ENCODE data around the gene VAV2.
"Not testable (repeated sequence)": the region's sequence is repeated elsewhere in the genome, so short reads cannot be mapped to it uniquely, and the experiment has no call there.

The VAV2 gene

DNA sequence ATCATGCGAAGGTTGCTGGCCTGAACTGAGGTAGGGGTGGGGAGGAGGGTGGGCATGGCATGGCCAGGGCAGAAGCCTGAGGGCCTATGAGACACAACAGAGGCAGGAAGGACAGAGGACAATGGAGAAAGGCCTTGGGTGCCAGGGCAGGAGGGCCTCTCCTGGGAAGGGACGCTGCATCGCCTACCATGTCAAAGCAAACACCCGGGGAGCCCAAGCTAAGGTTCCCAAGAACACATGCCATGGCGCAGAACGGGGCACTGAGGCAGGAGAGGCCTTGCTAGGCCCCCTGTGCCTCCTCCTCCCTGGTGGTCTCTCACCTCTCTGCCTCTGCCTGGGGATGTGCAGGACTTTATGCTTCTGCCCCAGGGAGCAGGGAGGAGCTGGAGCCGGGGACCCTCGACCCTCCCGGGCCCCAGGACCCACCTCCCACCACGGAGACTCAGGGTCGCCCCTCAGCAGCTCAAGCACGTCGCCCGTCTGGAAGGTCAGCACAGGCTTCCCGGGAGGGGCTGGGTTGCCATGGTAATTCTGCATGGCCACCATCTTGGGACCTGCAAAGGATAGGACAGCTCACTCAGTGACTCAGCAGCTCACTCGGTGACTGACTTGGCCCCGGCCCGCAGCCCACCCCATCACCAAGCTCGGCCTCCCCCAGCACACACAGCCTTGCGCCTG, 213.6 kb downstream of the VAV2 start:
- DNase-seq: no peak

DNA sequence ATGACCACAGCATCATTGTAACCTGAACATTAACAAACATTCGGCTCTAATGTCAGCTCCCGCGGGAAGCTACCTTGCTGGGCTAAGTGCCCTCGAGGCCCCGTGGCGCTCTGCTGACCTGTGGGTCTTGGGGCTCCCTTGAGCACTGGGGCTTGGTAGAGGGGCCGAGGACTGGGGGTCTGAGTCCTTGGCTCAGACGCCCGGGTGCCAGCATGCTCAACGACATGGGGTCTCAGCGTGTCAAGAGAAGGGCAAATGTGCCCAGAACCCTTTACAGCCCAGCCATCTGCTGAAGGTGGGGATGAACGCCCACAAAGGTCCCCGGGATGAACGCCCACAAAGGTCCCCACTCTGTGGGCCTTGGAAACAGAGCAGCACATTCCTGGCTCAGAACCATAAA, 214.3 kb downstream of the VAV2 start:
- DNase-seq: no peak

DNA sequence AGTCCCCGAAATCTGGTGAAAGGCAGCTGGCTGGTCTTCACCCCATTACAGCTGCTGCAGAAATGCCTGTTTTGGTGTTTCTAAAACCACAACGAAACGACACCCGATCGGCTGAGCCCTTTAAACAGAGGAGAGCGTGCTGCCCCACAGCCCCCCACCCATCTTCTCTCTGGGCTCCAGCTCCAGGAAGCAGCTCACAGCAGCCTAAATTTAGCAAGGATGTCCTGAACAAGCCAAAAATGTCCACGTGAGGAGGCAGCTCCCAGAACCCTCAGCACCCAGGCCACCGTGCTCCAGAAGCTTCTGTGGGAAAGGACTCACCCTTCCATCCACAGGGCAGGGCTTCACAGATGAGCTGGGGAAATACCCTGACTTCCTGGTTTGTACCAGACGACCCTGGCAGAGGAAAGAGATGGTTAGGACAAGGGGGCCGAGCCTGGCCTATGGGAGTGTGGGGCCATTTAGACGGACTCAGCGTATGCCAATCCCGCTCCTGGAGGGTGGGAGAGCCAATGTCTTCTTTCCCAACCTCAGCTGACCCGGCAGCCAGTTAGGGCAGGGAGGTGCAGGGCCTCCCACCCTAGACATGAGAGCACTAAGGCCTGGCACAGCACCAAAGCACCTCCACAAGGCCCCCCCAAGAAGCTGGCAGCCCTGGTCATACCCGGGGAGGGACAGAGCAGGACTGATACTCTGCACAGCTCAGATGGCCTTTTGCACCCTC, 214.9 kb downstream of the VAV2 start:
- DNase-seq: no peak

DNA sequence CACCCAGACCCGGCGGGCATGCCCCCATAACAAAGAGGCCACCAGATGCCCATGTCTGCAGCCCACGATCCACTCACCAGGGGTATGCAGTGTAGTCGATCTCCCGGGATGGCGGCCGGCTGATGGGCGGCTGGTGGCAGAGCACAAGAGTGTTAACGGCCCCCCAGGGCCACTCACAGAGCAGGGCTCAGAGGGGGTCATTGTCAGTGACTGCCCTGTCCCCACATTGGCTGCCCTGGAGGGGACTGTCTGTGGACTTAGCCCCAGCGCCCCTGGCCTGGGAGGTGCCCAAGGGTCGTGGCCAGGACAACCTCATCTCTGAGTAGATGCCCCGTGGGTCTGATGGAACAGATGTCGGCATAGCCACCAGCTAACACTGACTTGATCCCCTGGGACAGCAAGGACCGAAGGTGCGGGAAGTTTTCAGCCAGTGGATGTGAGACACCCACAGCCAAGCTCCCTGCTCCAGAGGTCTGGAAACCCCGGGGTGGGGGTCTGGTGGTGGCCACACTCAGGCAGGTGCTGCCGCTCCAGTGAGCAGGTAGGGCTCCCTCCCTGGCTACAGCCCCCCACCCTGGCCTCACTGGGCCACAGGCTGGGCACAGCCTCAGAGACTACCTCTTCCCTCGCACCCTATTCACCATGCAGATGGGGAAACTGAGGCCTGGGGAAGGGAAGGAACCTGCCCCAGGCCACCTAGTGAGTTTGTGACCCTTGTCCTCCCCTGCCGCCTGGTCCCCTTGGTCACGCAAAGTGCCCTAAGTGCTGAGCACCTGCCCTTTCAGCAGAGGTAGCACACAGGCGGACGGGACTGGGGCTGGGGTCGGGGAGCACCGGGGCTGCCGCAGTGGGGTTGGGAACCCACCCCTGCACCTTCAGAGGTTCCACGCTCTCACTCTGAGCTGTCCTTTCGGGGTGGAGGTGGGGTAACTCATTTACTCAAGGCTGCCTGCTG, 215.9 kb downstream of the VAV2 start:
- DNase-seq: no peak

DNA sequence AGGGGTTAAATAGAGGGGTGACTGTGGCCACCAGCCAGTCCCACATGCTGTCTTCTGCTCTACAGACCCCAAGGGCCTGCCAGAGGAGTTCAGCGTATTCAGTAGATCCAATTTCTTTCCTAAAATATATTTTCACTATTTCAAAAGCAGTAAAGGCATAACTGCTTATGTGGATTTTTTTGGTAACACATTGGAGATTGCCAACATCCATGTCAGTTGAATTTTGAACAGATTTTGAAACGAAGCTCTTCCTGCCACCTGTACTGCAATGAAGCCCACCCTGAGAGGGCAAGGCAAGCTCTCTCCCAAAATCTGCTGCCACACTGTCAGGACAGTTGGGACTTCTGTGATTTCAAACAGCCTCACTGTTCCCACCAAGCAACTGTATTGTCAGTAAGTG, 216.8 kb downstream of the VAV2 start:
- DNase-seq: no peak

DNA sequence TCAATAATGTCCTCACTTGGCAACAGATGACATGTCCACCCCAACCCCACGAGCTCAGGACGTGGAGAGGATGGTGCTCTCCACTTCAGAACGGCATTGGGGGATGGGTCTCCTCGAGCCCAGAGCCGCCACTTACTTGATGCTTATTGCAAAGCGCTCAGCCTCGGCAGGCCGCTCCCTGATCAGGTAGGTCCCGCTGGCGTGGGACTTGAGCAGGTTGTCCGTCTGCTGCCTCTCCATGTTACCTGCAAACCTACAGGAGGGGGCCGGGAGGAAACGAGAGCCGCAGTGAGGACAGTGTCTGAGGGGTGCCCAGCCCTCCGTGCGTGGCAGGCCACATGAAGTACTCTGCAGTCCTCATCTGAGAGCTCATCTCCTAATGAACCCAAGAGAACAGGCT, 217.3 kb downstream of the VAV2 start:
- no peak for DNase-seq

DNA sequence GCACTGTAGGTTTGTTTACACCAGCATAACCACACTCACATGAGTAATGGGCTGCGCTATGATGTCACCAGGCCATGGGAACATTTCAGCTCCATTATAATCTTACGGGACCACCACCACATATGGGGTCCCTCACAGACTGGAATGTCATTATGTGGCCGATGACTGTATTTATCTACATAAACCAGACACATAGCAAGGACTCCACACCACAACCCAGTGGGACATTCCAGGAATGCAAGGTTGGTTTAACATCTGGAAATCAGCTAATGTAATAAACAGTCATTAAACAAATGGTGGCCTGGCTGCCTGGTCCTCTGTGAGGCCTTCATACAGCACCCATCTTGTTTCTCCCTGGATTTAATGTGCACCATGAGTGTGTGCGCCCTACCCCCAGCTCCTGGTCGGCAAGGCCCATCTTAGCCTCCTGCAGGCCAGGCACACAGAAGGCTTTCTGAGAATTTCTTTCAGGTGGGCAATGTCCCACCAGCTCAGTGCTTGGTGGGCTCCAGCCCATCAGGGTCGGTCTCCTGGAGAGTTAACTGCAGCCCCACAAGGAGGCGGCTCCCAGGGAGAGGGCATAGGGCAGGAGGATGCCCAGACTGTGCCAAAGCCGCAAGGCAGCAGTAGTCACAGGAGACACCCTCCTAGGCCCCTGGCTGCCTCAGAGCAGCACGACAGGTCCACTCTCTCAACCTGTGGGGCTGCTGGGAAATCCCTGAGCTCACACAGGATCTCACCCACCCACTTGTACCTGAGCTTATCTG, 218.1 kb downstream of the VAV2 start:
- no peak for DNase-seq

DNA sequence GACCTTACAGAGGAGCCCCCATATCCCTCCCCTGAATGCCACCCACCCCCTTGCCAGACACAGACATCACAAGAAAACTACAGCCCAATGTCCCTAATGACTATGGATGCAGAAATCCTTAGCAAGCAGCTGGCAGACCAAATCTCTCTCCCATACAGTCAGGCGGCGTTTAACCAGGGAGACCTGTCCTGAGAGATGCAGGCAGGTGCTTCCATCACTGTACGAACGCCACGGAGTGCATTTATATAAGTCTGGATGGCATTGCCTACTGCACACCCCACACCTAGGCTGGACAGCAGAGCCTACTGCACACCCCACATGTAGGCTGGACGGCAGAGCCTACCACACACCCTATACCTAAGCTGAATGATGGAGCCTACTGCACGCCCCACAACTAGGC, 219.5 kb downstream of the VAV2 start:
- no peak for DNase-seq

DNA sequence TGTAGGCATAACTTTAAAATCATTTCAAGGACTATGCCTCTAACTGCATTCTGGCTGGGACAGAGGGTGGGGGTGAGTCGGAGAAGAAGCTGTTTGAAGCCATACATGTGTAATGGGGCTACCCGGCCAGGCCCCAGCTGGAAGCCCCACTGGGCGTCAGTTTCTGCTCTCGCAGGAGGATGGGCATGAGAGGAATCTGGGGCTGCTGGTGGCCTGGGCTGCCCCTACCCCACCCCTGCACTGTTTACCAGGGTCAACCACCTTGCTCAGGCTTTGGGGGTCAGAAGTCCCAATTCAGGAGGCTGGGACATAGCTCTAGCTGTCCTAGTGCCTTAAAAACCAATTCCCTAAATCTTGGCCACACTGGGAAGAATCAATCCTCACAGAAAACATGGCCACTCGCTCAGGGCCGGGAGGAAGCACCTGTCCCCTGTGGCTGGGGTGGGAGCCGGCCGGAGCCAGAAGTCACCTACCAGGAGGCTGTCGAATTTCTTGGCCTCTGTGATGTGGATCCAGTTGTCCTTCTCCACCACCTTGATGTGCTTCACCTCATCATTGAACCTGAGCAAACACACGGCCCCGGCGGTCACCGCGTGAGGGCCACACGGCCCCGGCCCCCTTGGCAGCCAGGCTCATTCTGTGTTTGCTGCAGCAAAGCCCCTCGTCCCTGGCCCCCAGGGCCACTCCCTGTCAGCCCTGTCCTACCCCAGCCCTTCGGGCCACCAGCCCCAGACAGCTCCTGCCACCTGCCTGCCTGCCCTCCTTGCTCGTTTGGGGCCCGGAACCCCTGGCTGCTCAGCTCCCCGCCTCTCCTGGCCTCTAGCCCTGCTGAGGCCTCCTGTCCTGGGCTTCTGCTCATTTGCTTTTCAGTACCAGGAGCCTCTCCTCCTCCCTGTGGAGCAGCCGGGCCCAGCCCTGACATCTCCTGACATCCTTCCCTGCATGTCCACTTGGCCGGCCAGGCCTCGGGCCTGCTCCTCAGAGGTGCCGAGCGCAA, 220.3 kb downstream of the VAV2 start:
- DNase-seq: no peak

DNA sequence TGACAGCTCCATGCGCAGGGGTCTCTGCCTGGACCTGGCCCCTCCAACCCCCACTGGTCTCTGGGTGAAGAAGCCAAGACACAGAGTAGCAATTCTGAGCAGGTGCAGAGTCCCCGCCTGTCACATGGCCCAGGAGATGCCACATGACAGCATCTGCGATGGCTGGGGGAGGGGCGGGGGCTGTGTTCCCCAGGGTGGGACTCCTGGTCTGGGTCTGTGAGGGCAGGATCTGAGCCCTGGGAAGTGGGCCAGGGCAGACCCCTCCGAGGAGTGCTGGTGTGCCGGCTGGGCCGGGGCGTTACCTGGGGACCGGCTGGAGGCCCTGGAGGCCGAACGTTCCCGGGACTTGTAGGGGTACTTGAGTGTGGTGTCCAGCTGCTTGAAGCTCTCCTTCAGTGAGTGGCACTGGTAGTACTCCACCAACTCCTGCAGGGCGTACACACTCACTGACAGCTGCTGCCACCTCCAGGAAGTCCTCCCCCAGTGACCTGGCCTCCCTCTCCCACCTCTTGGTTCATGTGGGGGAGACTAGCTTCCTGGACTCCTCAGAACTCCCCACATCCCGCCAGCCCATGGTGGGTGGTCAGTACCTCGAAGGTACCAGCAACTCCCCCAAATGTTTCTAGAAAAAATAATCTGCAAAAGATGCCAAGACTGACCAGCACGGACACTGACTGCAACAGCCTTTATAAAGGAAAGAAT, 221.9 kb downstream of the VAV2 start:
- no peak for DNase-seq

DNA sequence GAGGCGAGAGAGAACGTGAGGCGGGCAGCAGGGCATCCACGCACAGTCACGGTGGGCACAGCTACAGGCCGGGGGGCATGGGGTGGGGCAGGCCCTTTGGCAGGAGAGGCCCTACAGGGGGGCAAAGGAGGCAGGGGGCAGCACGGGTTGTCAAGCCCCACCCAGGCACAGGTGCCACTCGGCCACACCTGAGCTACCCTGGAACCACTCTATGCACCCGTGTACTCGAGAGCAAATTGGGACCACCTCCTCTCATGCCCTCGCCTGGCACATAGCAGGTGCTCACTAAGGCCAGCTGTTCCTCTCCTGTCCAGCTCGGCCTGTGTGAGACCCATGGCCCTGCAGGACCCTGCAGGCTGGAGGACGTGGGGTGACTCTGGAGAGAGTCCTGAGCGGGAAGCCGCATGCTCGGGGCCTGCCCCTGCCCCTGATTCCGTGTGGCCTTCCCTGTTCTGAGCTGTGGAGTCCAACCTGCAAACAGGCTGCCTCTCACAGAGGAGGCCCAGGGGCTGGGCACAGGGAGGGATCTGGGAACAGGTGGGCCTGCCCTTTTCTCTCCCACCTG, 222.5 kb downstream of the VAV2 start:
- DNase-seq: no peak

DNA sequence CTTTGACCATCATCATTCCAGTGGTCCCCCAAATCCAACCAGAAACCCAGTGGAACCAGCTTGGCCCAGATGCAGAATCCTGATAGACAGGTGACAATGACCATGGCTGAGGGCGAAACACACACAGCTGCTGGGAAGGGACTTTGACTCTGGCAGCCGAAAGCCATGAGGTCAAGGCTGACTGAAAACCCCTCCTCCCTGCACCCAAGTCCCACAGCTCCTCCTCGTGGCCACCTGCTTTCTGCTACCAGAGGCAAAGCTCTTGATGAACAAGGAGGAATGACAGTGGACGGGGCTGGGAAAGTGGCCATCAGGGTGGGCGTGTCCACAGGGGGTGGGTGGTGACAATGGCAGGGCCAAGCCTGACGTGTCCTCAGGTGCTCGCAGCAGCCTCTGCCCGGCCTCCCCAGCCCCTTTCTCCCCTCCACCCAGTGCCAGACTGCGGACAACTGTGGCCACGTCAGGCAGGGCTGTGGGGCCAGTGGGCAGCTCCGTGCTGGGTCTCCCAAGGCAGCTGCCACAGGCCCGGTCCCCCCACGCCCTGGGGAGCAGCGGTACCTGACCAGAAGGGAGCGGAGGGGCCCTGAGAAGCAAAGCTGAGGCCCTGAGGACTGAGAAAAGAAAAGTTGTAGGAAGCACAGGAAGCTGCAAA, 223.1 kb downstream of the VAV2 start:
- no peak for DNase-seq

DNA sequence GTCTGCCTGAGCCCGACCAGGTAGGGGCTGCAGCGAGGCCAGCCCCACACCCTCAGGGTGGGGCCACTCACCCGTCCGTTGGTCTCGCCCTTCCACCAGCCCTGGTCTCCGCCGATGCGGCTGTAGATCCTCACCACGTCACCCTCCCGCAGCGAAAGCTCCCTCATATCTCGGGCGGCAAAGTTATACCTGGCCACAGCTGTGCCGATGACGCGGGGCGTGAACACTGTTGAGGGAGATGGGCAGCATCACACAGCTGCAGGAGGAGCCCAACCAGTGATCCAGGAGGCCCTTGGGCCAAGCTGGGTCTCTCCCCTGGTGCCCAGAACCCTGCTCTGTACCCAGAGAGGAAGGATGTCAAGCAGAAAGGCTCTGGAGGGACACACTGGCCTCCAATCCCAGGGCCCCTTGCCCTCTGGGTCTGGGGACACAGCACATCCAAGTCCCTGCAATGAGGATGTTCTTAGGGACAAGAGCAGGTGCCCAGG, 223.7 kb downstream of the VAV2 start:
- DNase-seq: no peak

DNA sequence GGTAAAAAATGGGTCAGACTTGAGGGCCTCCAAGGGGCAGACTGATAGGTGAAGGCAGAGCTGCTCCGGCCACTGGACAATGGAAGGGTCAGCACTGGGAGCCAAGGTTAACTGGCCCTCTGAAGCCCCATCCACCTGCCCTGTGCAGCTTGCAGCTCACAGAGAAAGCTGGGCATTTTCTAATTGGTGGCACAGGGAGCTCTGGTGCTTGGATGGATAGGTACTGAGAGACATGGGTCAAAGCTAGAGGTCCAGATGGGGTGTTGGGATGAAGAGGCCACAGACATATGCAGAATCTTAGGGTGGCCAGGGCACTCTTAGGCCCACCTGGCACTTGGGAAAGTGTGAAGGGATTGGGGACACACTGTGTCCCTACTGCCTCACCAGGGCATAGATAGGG, 224.5 kb downstream of the VAV2 start:
- no peak for DNase-seq

DNA sequence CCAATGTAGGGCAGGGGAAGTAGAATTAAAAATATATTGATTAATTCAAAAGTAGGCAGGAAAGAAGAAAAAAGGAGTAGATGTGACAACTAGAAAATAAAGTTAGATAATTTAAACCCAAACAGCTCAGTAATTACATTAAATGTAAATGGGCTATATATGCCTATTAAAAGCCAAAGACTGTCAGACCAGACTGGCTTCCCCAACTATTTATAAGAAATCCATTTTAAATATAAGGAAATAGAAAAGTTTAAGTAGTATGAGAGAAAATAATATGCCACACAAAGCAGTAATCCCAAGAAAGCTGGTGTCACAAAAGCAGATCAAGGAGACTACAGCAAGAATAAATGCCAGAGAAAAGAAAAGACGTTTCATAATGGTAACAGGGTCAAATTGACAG, 225.1 kb downstream of the VAV2 start:
- no peak for DNase-seq

DNA sequence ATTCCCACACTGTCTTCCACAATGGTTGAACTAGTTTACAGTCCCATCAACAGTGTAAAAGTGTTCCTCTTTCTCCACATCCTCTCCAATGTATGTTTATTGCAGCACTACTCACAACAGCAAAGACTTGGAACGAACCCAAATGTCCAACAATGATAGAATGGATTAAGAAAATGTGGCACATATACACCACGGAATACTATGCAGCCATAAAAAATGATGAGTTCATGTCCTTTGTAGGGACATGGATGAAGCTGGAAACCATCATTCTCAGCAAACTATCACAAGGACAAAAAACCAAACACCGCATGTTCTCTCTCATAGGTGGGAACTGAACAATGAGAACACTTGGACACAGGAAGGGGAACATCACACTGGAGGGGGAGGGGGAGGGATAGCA, 225.9 kb downstream of the VAV2 start:
- DNase-seq: not testable (repeated sequence)

DNA sequence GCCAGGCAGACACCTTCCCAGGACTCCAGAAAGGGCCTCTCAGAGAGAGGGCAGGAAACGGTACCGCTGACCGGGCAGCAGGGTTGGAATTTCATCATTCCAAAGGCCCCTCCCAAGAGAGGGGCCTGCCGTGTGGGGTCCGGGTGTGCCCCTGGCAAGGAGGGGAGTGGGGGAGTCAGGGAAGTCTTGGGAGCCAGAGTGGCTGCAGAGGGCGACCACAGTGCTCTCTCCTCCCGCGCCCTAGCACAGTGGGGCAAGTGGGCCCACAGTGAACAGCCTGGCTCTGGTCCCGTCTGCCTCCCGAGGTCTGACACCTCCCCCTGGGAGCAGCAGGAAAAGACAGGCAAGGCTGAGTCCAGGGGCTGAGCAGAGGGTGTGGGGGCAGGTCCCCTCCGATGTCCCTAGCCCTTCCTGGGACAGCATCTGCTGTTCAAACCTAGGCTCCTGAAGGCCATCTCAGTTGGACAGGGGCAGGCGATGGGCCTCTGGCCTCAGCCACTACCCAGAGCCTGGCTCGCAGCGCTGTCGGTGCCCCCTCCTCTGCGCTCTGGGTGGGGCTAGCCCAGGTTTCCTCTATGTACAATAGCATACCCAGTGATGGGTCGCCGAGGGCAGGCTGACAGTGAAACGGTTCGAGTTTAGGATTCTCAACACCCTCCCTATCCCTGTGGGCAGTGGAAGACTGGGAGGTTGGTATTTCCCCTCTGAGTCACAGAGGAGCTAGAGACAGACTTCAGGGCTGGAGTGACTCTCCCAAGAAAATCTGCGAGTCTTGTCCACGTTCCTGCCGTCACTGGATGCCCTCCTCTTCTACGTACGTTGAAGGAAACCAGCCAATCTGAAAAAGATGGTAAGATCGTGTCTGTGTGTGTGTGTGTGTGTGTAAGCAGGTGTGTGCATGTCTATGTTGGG, 228.6 kb downstream of the VAV2 start:
- DNase-seq: no peak

DNA sequence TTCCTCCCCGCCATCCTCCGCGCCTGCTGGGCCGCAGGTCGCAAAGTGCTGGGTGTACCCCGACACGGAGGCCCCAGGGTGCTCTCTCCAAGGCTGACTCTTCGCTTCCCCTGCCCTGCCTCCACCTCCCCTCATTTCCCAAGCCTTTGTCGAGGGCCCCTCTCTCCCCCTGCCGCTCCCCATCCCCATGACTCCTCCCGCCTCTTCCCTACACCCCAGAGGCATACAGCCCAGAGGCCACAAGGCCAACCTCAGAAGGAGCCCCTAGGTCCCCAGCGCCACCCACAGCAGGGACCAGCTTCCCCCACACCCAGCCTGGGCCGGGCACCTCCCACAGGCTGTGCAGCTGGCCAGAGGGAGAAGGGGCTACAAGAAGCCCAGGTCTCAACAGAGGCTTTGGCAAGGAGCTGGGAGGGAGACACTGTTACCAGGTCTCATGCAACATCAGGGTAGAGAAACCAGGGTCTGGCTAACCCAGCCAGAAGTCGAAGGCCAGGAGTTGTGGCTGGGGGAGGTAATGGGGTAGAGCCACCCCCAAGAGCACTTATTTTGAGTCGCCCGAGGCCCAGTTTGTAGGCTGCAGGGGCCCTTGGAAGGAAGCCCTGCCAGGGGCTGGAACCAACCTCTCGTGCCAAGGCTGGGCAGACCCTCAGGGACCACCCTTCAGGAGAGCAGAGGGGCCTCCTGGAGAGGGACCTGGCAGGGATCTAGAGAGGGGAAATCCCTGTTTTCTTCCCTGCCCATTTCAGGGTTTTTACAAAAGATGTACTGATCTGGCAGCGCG, 229.4 kb downstream of the VAV2 start:
- DNase-seq: no peak
